WI38 (cell line): ENCODE data around the gene GPR26.

ENCODE experiments used
- H3K4me3 ChIP-seq: 2 replicates; pipeline ENCODE4 v1.5.1; 2011; ENCODE audit warnings: low read depth, mild to moderate bottlenecking, control low read depth, low read length
- TF ChIP-seq, protein P1 (sequence below): IDR thresholded peaks from 2 replicates; pipeline ENCODE4 v1.5.1; 2012; ENCODE audit warnings: low read depth, mild to moderate bottlenecking, control low read depth, low read length

GPR26 gene

DNA sequence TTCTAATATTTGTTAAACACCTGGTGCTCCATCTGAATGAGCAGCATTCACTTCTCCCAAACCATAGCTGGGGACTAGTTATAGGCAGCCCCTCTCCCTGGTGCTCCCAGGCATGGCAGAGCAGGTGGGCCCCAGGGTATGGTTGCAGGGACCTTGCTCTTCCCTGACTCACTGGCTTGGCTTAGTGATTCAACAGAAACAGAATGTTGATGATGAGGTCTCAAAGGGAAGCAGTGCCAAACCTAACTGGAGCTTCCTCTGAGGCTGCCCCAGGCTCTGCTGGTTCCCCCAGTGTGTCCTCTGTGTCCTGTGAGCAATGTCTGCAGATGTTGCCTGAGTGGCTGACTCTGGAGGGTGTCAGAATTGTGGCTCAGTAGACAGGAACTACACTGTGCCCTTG, 3.7 kb downstream of the GPR26 start:
- no peak overlapping the region for H3K4me3 ChIP-seq
- TF ChIP-seq, protein P1, sequence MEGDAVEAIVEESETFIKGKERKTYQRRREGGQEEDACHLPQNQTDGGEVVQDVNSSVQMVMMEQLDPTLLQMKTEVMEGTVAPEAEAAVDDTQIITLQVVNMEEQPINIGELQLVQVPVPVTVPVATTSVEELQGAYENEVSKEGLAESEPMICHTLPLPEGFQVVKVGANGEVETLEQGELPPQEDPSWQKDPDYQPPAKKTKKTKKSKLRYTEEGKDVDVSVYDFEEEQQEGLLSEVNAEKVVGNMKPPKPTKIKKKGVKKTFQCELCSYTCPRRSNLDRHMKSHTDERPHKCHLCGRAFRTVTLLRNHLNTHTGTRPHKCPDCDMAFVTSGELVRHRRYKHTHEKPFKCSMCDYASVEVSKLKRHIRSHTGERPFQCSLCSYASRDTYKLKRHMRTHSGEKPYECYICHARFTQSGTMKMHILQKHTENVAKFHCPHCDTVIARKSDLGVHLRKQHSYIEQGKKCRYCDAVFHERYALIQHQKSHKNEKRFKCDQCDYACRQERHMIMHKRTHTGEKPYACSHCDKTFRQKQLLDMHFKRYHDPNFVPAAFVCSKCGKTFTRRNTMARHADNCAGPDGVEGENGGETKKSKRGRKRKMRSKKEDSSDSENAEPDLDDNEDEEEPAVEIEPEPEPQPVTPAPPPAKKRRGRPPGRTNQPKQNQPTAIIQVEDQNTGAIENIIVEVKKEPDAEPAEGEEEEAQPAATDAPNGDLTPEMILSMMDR = no peak

DNA sequence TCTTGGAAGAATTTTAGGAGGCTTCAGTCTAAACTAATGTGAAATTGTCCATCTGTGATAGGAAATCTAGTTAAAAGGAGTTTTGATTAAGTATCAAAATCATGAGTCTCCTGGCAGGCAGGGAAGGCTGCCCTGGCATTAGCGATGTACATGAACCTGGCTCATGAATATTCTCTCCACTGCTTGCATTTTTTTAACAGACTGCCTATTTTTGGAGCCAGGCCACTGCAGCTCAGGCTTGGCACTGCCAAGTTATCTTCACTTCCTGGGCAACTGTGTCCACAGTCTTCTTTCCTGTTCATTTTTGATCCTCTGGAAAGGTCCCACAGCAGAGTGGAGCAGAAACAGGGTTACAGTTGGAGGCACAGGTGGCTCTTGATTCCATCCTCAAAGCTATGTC, 7.0 kb downstream of the GPR26 start:
- TF ChIP-seq, protein P1 = no peak
- no peak overlapping the region for H3K4me3 ChIP-seq

DNA sequence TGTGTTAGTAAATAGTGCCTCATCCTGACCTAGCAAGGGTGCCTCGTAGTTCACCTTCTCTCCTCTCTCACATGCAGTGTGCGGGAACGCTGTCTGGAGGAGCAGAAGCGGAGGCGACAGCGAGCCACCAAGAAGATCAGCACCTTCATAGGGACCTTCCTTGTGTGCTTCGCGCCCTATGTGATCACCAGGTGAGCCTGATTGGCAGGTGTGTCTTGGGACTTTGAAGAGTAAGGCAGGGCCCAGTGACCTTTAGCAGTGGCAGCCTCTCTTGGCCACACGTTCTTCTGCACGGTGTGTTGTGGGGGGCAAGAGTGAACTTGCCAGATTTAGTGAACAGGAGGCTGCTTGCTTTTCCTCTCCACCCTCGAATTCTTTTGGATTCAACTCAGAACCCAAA, 8.6 kb downstream of the GPR26 start:
- no peak overlapping the region for H3K4me3 ChIP-seq
- TF ChIP-seq, protein P1 = no peak

DNA sequence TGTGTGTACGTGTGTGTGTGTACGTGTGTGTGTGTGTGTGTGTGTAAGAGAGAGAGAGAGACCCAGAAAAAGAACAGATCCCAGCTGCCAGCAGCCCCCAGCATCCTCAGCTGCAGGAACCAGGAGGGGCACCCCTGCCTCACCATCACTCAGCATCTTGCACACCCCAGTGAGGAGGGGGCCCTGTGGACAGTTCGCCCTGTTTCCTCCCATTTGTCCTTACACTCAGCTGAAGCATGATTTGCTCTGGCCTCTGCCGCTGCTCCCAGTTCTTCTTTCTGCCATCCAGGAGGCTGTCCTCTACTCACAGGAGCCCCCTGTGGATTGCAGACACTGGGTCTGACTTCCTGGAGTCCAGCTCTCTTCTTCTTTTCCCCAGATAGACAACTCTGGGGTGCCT, 9.7 kb downstream of the GPR26 start:
- TF ChIP-seq, protein P1 = no peak
- no peak overlapping the region for H3K4me3 ChIP-seq

DNA sequence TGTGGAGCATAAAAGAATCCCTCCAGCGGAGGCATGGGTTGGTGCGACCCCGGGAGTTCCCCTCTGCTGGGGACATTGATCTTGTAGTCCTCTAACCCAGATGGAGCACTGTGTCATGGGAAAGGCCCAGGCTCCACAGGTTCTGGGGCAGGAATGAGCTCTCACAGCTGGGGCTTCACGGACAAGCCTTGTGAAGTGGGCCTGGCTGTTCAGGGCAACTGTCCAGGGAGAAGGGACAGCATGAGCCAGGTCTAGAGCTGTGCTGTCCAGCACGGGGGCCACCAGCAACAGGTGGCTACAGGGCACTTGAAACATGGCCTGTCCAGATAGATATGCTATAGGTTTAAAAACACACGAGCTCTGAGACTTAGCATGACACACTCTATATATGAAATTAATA, 11.4 kb downstream of the GPR26 start:
- TF ChIP-seq, protein P1 = no peak
- H3K4me3 ChIP-seq = no peak overlapping the region

DNA sequence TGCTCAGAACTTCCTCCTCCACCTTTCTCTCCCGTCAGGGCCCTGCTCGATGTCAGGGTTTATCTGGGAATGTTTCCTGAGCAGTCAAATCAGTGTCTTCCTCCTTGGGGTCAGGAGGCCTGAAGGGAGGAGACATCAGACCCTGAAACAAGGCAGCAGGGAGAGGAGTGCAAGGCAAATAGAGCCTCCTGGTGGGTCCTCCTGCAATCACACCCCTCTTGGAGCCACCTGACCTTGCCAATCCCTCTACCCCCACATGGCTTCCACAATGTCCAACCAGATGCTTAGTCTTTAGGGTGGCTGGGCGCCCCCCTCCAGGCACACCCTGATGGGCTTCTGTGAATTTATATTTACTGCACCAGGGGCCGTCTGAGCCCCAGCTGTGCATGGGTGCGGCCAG, 12.2 kb downstream of the GPR26 start:
- TF ChIP-seq, protein P1 = no peak
- no peak overlapping the region for H3K4me3 ChIP-seq

DNA sequence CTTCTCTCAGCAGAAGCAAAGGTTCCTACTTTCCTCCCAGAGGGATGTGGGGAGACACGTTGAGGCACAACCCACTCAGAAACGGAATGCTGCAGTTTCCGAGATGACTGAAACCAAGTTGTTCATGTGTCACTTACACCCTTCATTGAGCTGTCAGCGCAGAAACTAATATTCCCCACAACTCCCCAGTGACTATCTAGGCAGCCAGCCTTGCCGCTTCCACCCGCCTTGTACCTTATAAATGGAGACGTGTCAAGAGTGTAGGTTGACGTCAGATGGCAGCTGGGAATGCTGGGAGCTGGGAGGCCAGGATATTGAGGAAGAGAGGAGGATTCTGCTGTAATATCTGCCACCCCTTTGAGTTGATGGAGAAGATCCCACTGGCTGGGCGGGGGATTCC, 15.1 kb downstream of the GPR26 start:
- TF ChIP-seq, protein P1 = no peak
- H3K4me3 ChIP-seq = no peak overlapping the region
